IPS-18c (cell line): Measurements from ENCODE around the gene CREBBP.

ENCODE experiments used
- H3K4me3 ChIP-seq: 2 replicates; pipeline ENCODE4 v1.7.0; 2013; ENCODE audit warnings: low read depth, mild to moderate bottlenecking, low read length, moderate library complexity; ENCODE audit not compliant: insufficient read depth
- H3K9me3 ChIP-seq: one replicate; pipeline ENCODE4 v1.6.1; 2013; ENCODE audit warnings: mild to moderate bottlenecking, low read length, moderate library complexity; ENCODE audit not compliant: control insufficient read depth, insufficient read depth

CREBBP gene

DNA sequence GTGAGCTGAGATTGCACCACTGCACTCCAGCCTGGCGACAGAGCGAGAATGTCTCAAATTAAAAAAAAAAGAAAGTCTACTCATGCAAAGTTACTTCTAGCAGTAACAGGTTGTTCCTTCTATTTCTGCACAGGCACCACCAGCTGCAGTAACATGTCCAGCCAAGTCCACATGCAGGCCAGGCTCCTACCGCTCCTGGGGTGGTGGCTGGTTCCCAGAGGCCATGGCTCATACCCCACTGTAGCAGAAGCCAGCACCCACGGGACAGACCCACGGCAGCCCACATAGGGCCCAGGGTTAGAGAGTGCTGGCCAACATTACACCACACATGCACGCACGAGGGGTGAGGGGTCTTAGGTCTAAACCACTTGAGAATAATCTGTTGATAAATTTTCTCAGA is 136.5 kb downstream of the CREBBP start:
- Histone ChIP-seq H3K9me3 (no peaks in the 10 kb centered on the region), H3K4me3 (no peak overlapping the region)

- no peaks in the 10 kb centered on the region for H3K9me3 ChIP-seq
- no peak overlapping the region for H3K4me3 ChIP-seq
Observed at GRCh38 chr16:3740934-3741333, 139.6 kb downstream of the CREBBP start.

DNA sequence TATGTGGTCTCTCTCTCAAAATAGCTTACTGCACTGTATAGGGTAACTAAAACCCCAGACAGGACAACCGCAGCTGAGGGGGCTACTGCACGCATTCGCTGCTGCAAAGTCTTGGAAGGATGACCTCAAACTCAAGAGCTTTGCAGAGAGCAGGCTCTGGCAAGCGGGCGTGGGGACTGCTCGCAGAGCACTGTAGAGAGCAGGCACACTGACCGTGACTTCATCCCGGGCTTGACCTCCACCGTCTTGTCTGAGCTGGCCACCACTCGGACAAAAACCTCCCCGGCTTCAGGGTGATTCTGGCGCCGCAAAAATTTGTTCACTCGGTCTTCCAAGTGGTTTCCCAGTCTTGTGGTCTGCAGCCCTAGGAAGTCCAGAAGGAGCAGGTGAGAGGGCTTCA is 140.3 kb downstream of the CREBBP start:
- no peaks in the 10 kb centered on the region for H3K9me3 ChIP-seq

DNA sequence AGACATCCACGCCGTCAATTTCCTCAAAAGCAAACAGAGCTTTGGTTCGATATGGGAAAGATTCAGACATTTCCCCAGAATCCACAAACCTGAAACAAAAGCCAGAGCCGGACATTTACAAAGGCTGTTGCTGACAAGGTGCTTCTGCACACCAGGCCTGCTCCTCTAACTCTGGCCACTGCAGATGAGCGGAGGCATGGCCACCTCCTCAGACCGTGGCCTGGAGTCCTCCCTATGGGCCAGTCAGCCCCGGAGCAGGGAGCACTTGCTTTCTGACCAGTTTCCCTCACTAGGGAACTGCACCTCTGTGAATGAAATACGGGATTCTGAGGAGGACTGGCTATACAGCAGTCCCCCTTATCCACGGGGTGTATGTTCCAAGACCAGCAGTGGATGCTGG is 140.9 kb downstream of the CREBBP start:
- no peak overlapping the region for H3K4me3 ChIP-seq
- H3K9me3 ChIP-seq, result no peaks in the 10 kb centered on the region

More for the DNA sequence above, 140.3 kb downstream of the CREBBP start:
- H3K4me3 ChIP-seq, result no peak overlapping the region

- Histone ChIP-seq H3K9me3 (no peaks in the 10 kb centered on the region), H3K4me3 (no peak overlapping the region)
Observed at GRCh38 chr16:3738541-3738940, 142.0 kb downstream of the CREBBP start.

GRCh38 chr16:3738128-3738527 is 142.4 kb downstream of the CREBBP start:
- no peaks in the 10 kb centered on the region for H3K9me3 ChIP-seq

DNA sequence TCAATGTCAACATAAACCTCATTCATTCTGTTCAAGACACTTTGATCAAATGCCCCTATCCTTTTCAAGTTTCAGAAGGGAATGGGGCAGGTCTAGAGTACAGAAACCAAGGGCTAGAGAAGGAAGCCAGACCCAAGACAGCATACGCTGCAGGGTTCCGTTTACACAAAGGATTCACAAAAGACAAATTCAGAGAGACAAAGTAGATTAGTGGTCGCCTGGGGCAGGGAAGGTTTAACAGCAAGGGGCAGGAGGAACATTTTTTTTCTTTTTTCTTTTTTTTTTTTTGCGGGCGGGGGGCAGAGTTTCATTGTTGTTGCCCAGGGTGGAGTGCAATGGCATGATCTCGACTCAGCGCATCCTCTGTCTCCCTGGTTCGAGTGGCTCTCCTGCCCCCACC is 143.3 kb downstream of the CREBBP start:
- Histone ChIP-seq H3K9me3 (no peaks in the 10 kb centered on the region), H3K4me3 (no peak overlapping the region)

More at GRCh38 chr16:3738128-3738527, 142.4 kb downstream of the CREBBP start:
- no peak overlapping the region for H3K4me3 ChIP-seq

DNA sequence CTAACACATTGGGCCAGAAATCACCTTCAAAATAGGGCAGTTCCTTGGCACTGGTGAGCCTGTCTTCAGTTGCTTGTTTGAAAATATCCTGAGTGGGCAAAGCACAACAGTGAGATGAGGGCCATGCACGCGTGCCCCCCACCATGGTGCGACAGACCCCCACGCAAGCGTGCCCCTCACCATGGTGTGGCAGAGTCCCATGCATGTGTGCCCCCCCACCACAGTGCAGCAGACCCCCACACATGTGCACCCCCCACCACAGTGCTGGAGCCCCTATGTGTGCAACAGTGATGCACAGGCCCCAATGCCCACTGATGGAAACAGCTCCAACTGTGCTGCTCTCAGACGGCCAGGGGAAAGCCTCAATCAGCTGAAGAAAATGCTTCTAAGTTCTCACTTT is 144.4 kb downstream of the CREBBP start:
- H3K9me3 ChIP-seq, result no peaks in the 10 kb centered on the region
- H3K4me3 ChIP-seq, result no peak overlapping the region

GRCh38 chr16:3735541-3735940 is 145.0 kb downstream of the CREBBP start:
- no peaks in the 10 kb centered on the region for H3K9me3 ChIP-seq
- no peak overlapping the region for H3K4me3 ChIP-seq

DNA sequence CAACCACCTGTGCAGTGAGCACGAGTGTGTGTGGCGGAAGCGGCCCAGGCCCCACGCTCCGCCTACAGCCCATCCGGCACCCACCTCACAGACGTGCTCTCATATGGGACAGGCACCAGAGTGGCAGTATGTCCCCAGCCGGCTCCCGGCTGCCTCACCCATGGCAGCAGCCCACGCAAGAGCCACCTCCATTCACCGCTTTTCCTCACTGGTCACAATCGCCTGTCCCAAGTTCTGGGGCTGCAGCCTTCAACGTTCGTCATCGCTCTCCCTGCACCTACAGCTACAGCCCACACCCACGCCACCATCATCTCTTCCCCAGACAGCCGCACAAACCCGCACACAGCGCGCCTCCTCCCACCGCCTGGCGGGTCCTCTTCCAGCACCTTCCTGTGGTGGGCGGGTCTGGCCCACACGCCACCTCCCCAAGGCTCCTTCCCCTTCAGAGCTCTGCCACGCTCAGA is 145.7 kb downstream of the CREBBP start:
- Histone ChIP-seq H3K9me3 (no peaks in the 10 kb centered on the region), H3K4me3 (no peak overlapping the region)

DNA sequence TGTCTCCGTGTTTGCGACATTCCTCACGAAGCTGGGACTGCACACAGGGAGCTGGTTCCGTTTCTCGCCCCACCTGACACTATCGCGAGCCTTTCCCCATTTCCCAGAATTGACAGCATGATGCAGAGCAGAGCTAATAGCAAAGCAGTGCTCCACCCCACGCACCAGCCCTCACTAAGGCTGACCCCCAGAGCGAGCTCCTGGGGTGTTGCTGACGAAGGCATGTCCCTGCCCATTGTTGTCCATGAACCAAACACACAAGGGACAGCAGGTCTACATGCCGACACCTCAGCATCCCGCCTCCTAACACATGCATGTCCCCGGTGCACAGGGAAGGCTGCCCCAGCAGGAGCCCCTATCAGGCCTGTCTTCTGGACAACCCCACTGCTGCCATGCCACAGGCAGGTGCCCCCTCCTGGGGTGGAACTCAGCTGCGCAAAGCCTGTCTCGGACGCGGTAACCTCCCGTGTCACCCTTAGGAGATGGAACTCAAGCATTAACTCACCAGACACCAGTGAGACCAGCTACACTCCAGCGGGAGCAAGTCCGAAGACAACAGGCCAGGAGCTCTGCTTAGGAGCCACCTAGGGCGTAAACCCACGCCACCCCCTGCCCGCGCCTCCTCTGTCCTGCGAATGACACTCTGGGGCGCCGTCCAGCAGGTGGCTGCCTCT is 146.3 kb downstream of the CREBBP start:
- Histone ChIP-seq H3K4me3 (no peak overlapping the region), H3K9me3 (no peaks in the 10 kb centered on the region)

GRCh38 chr16:3732171-3732570 is 148.3 kb downstream of the CREBBP start:
- no peak overlapping the region for H3K4me3 ChIP-seq

DNA sequence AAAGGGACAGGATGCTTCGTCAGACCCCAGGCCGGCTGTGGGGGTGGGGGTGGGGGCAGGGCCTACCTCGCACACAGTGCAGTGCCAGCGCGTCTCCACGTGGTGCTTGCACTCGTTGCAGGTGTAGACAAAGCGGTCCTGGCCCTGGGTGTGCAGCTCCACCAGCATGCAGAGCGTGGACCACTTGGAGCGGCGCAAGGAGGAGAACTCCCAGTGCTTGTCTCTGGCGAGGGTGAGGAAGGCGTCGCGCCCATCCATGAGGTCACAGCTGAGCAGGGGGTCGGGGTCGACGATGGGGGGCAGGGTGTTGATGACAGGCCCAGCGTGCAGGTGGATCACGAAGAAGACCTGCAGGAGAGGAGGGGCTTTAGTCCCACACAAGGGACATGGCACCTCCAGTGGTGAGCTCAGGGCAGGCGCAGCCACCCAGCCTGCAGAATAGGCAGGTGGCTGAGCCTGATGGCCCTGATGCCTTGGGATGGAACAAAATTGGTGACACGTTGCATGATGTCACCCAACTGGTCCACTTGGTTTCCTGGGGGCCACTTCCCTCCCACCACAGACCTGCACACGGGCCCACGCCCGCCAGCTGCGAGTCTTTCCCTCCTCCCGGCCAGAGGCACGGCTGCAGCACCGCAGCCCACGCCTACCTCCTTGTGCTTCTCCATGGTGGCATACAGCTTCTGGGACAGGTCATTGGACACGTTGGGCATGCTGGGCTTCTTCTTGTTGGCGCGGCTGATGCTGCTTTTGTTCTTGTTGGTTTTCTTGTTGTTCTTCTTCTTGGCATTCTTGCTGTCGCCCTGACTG is 149.2 kb downstream of the CREBBP start:
- Histone ChIP-seq H3K9me3 (no peaks in the 10 kb centered on the region), H3K4me3 (no peak overlapping the region)

More at GRCh38 chr16:3732171-3732570, 148.3 kb downstream of the CREBBP start:
- no peaks in the 10 kb centered on the region for H3K9me3 ChIP-seq

DNA sequence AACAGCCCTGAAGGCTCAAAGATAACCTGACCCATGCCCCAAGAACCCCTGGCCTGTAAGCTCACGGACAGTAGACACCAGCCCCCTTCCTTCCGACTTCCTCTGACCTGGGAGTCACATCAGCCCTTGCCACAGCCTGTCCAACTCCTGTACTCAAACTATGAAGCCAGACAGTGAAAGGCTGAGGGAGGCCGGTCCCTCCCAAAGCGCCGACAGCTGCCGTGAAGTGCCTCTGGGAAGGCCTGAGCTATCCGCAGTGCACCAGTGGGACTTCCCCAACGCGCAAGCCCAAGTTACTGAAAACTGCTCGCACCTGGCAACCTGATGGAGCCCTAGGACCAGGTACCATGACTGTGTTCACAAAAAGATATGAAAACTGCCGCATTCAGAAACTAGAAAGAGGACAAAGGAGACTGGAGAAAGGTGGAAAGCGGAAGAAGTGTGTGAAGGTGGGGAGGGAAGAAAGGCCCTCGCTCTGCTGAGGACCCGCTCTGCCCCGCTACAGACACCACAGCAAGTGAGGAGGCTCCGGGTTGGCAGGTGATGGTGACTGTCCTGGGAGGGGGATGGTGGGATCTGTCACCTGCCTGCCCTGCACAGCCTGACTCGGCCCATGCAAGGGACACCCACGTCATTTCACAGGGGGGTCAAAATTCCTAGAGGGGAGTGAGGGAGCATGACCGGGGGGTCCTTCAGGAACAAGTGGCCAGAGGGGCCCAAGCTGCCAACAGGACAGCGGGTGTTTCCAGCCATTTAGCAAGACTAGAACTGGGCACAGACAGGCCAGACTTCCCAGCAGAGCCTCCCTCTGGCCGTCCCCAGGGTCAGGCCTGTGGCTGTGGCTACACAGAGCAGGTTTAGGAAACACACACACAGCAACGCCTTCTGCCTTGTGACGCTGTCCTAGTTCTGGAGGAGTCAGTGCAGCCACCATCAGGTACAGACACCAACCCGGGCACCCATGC is 150.1 kb downstream of the CREBBP start:
- Histone ChIP-seq H3K9me3 (no peaks in the 10 kb centered on the region), H3K4me3 (no peak overlapping the region)

GRCh38 chr16:3729161-3730112 is 151.1 kb downstream of the CREBBP start:
- Histone ChIP-seq H3K9me3 (no peaks in the 10 kb centered on the region), H3K4me3 (no peak overlapping the region)

DNA sequence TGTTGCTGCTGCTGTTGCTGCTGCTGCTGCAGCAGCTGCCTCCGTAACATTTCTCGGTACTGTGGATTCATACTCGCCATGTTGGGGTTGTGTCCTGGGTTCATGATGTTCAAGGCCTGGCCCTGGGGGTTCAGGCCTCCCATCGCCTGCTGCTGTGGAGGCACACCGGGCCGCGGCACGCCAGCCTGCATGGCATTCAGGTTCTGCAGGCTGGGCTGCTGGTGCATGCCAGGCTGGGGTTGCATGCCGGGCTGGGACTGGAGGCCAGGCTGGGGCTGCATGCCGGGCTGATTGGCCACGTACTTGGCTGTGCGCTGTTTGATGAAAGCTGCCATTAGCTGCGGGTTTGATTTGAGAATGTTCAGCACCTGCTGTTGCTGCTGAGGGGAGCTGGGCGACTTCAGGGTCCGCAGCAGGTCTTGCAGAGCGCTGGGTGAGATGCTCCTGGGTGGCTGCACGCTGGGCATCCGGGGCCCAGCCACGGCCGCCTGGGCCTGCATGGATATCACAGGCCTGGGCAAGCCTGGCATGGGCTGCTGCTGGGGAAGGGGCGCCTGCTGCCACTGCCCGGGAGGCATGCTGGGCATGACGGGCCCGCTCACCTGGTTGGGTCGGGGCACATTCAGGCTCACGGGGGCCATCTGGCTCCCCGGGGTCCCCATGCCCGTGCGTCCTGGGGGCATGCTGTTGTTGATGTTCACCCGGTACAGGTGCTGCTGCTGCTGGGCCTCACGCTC is 151.9 kb downstream of the CREBBP start:
- H3K9me3 ChIP-seq, result no peaks in the 10 kb centered on the region
- H3K4me3 ChIP-seq, result no peak overlapping the region
